Measurements from ENCODE around the gene F12.
A peak's percentile ranks its signal among the peaks of the same experiment; 100 is the strongest.

The F12 gene

GRCh38 chr5:177409043-177409801 is at the start of gene F12:
Gene F12 (minus strand): TSS chr5:177409564. CDS start chr5:177409527, 37 bp downstream.
- DNase-seq, result no peak

- peak in 1 of 2 experiments; percentile 12 for DNase-seq
Measured at GRCh38 chr5:177458912-177459350, 49.6 kb upstream of the F12 start.

DNA sequence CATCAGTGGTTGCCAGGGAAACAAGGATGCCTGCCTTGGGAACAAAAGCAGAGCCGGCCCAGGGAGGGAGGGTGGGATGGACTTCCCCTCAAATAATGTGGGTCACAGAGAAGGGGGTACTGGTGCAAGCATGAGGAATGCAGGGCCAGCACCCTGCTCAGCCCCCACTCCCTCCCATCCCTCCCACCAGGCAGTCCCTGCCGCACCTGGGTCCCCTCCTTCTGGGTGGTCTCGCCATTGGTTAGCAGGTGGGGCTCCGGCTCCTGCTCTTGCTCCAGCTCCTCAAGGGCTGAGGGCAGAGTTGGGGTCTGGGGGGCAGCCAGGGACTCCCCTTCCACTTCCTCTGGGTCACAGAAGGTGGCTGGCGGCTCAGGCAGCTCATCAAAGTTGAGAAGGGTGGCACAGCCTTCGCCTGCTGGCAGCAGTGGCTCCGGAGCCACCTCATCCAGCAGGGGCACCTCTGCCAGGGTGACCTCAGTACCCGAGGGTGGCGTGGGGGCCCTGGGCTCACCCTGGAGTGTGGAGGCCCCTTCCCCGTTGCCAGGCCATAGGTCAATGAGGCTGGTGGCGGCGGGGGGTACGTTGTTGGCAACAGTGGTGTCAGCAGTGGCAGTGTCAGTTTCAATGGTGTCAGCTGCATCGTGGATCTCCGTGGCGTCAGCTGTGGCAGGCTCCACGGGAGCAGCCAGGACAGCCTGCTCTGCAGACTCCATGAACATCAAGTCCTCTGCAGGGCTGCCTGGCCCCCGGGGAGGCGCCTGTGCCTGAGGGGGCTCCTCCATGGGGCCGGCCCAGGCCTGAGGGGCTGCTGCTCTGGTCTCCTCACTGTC is 48.7 kb upstream of the F12 start:
- peak in 1 of 2 experiments; percentile 12 for DNase-seq

GRCh38 chr5:177456976-177457851 is 47.9 kb upstream of the F12 start:
- DNase-seq, result peak; percentile 95 to 97

DNA sequence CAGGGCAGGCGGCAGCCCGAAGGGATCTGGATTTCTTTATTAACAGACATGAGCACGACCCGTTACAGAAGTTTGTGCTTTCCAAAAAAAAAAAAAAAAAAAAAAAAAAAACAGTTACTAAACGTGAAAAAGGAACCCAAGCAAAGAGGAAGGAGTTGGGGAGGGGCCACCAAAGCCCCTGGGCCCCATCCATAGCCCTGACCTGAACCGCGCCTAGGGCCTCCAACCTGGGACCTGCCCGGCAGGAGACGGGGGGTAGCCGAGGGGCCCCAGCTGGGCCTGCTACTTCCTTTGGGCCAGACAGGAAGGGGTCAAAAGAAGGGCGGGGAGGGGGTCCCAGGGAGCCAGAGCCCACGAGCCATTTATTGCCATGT is 47.2 kb upstream of the F12 start:
- no peak for DNase-seq

DNA sequence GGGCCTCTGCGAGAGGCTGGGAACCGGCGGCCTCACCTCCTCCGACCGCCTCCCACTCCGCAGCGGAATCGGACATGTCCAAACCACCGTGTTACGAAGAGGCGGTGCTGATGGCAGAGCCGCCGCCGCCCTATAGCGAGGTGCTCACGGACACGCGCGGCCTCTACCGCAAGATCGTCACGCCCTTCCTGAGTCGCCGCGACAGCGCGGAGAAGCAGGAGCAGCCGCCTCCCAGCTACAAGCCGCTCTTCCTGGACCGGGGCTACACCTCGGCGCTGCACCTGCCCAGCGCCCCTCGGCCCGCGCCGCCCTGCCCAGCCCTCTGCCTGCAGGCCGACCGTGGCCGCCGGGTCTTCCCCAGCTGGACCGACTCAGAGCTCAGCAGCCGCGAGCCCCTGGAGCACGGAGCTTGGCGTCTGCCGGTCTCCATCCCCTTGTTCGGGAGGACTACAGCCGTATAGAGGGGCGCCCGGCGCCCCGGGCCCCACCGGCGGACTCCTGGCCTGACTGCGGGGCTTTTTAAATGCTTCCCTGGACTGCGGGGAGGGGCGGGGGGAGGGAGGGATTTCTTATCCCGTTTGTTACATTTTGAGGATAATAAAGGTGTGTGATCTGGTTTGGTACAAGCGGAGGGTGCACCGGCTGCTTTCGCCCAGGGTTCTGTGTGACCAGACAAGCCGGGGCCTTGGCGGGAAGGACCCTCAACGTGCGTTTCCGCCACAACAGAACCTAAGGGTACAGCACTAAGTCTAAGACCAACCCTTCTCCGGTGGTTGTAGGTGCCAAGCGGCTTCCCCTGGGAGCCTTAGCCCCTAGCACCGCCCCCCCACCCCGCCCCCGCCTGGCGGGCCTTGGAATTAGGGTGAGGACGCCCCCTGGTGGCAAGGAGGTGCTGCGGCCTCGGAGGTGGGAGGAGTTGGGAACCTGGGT is 46.6 kb upstream of the F12 start:
- DNase-seq, result peak; percentile 81 to 89

DNA sequence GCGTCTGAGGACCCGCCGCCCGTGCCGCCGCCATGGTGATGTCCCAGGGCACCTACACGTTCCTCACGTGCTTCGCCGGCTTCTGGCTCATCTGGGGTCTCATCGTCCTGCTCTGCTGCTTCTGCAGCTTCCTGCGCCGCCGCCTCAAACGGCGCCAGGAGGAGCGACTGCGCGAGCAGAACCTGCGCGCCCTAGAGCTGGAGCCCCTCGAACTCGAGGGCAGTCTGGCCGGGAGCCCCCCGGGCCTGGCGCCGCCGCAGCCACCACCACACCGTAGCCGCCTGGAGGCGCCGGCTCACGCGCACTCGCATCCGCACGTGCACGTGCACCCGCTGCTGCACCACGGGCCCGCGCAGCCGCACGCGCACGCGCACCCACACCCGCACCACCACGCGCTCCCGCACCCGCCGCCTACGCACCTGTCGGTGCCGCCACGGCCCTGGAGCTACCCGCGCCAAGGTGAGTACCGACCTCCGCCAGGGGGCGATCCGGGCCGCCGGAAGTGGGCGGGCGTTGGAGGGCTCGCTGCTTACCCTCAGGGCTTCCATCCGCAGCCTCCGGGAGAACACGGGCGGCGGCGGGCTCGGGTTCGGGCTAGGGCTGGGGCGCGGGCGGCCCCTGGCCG is 45.8 kb upstream of the F12 start:
- peak; percentile 75 to 84 for DNase-seq

GRCh38 chr5:177454397-177455035 is 45.2 kb upstream of the F12 start:
- peak; percentile 77 to 84 for DNase-seq

- peak in 1 of 2 experiments; percentile 42 for DNase-seq
Measured at GRCh38 chr5:177453852-177454396, 44.6 kb upstream of the F12 start.

DNA sequence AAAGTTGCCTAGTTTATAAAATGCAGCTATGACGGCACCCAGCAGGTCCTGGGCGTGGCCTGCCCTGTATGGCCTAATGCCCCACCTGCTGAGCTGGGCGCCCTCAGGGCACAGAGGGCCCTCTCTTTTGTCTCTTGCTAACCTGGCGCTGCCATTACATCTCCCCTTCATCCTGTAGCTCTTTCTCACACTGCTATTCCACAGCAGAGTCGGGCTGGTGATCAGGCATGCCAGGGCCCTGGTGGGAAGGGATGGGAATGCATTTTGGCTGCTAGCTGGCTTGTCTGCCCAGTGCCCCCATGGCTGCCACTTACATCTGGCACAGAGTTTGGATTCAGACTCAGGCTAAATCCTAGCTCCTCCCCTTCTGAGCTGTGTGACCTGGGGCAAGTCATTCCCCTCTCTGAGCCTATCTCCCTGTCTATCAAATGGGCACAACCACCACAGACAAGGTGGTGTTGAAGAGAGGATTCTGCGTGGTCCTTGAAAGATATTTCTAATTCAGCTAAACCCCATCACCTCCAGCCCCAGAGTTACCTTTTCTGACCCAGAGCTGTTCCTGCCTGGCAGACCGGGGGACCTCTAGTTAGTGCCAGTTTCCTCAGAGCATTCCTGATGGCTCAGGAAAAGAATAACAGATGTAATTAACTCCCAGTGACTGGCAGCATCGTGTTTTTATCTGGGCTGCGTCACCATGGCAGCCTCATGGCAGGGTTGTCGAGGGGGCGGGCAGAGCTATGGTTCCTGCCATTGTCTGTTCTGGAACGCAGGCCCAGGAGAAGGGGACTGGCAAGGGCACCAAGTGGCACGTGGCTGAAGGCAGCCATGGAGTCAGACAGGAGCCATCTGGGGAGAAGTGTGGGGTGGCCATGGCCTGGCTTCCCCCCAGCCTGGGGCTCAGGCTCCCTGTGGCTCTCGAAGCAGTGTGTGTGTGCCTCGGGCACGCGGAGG is 43.6 kb upstream of the F12 start:
- peak in 1 of 2 experiments; percentile 20 for DNase-seq

GRCh38 chr5:177450667-177451424 is 41.5 kb upstream of the F12 start:
- no peak for DNase-seq

DNA sequence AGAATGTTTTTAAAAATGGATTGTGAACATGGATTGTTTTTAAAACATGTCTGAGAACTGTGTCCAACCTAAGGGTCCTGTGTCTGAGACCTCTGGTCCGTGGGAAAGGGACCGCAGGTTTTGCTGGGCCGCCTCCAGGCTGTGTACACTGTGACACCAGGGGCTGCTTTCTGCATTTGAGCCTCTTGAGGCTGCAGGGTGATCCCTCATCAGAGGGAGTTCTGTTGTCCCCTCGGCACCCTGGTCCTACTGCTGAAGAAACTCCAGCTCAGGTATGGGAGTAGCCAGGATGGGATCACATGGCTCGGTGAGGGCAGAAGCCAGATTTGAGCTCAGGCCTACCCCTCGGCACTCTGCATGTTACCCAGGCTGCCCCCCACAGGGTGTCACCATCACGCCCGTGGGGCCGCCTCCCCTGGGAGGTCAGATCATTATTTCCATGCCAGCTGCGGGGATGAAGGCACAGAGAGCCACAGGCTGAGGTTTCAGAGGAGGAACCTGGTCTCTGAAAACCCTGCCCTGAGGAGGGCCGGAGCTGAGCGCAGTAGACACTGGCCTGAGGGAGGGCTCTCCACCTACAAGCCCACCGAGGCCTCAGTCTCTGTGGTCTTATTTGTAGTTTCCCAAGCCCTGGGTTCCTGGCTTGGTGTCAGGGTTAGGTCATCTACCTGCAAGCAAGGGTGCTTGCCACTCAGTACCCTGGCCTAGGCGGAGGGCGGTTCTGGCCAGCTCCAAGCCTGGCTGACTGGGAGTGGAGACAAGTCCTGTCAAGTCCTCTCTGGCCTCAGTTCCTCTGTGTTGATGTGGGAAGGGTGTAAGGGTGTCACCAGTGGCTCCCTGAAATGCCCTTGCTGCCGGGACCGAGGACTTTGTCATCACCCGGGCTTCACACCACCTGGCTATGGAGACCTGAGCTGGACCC is 40.0 kb upstream of the F12 start:
- peak in 1 of 2 experiments; percentile 12 for DNase-seq

GRCh38 chr5:177448244-177448950 is 39.0 kb upstream of the F12 start:
- peak in 1 of 2 experiments; percentile 21 for DNase-seq

- DNase-seq, result peak in 1 of 2 experiments; percentile 38
Measured at GRCh38 chr5:177447611-177448243, 38.4 kb upstream of the F12 start.

GRCh38 chr5:177447066-177447610 is 37.8 kb upstream of the F12 start:
- DNase-seq, result peak in 1 of 2 experiments; percentile 75
